ENCODE results near the gene MYOM3.

MYOM3 gene

GRCh38 chr1:24109166-24109483 is 2.8 kb downstream of the MYOM3 start:
- FAIRE-seq (no peak), DNase-seq (ENCODE audit: insufficient read length, low spot score) (no peak)
- TF ChIP-seq CTCF (IDR thresholded peaks at IDR 0.05; ENCODE audit: insufficient read depth, missing control alignments): no peak

- DNase-seq (ENCODE audit: insufficient read length, low spot score): no peak
- no peak for FAIRE-seq
- TF ChIP-seq CTCF (IDR thresholded peaks at IDR 0.05; ENCODE audit: insufficient read depth, missing control alignments): no peak
These were observed 3.4 kb downstream of the MYOM3 start for GRCh38 chr1:24108334-24109165.

- DNase-seq (ENCODE audit: insufficient read length, low spot score) (no peak), FAIRE-seq (no peak)
- TF ChIP-seq CTCF (IDR thresholded peaks at IDR 0.05; ENCODE audit: insufficient read depth, missing control alignments): no peak
These were observed 4.3 kb downstream of the MYOM3 start for GRCh38 chr1:24107462-24108138.

GRCh38 chr1:24105368-24106160 is 6.4 kb downstream of the MYOM3 start:
- DNase-seq (ENCODE audit: insufficient read length, low spot score) (no peak), FAIRE-seq (no peak)
- TF ChIP-seq CTCF (IDR thresholded peaks at IDR 0.05; ENCODE audit: insufficient read depth, missing control alignments): no peak

- DNase-seq (ENCODE audit: insufficient read length, low spot score) (no peak), FAIRE-seq (no peak)
- no peak for TF ChIP-seq CTCF (IDR thresholded peaks at IDR 0.05; ENCODE audit: insufficient read depth, missing control alignments)
These were observed 7.1 kb downstream of the MYOM3 start for GRCh38 chr1:24104854-24105253.

GRCh38 chr1:24103879-24104278 is 8.1 kb downstream of the MYOM3 start:
- DNase-seq (ENCODE audit: insufficient read length, low spot score): no peak
- no peak for FAIRE-seq

More at GRCh38 chr1:24103879-24104278, 8.1 kb downstream of the MYOM3 start:
- TF ChIP-seq CTCF (IDR thresholded peaks at IDR 0.05; ENCODE audit: insufficient read depth, missing control alignments): no peak
